ENCODE data around the gene GLT8D2.
A peak's percentile ranks its signal among the peaks of the same experiment; 100 is the strongest.

GLT8D2 gene

GRCh38 chr12:104000807-104001434, 49.1 kb downstream of the GLT8D2 start:
- no peak for DNase-seq (ENCODE audit: low read depth in 2 of 2)

GRCh38 chr12:103998976-103999375, 51.0 kb downstream of the GLT8D2 start:
- no peak for DNase-seq (ENCODE audit: low read depth in 2 of 2)

- no peak for DNase-seq (ENCODE audit: low read depth in 2 of 2)
Observed at GRCh38 chr12:103997286-103997900, 52.6 kb downstream of the GLT8D2 start.

- DNase-seq (ENCODE audit: low read depth in 2 of 2): no peak
Observed at GRCh38 chr12:103996595-103996994, 53.4 kb downstream of the GLT8D2 start.

- no peak for DNase-seq (ENCODE audit: low read depth in 2 of 2)
Observed at GRCh38 chr12:103994235-103994634, 55.8 kb downstream of the GLT8D2 start.

- no peak for DNase-seq (ENCODE audit: low read depth in 2 of 2)
Observed at GRCh38 chr12:103986829-103987228, 63.2 kb downstream of the GLT8D2 start.

GRCh38 chr12:103978384-103978982, 71.5 kb downstream of the GLT8D2 start:
- no peak for DNase-seq (ENCODE audit: low read depth in 2 of 2)

- no peak for DNase-seq (ENCODE audit: low read depth in 2 of 2)
Observed at GRCh38 chr12:103975368-103975767, 74.6 kb downstream of the GLT8D2 start.

GRCh38 chr12:103973909-103974308, 76.1 kb downstream of the GLT8D2 start:
- DNase-seq (ENCODE audit: low read depth in 2 of 2): no peak

- no peak for DNase-seq (ENCODE audit: low read depth in 2 of 2)
Observed at GRCh38 chr12:103969391-103969790, 80.6 kb downstream of the GLT8D2 start.

- DNase-seq (ENCODE audit: low read depth in 2 of 2): no peak
Observed at GRCh38 chr12:103966736-103967135, 83.3 kb downstream of the GLT8D2 start.

- peak; percentile 91 to 95 for DNase-seq (ENCODE audit: low read depth in 2 of 2)
Observed at GRCh38 chr12:103965590-103966504, 84.1 kb downstream of the GLT8D2 start, which contains the start of gene TDG. TDG (plus strand) TSS chr12:103965872; CDS start chr12:103966038, 166 bp downstream.

- no peak for DNase-seq (ENCODE audit: low read depth in 2 of 2)
Observed at GRCh38 chr12:103965255-103965589, 84.8 kb downstream of the GLT8D2 start.

GRCh38 chr12:103964805-103965204, 85.2 kb downstream of the GLT8D2 start:
- no peak for DNase-seq (ENCODE audit: low read depth in 2 of 2)

- DNase-seq (ENCODE audit: low read depth in 2 of 2): no peak
Observed at GRCh38 chr12:103962493-103962892, 87.5 kb downstream of the GLT8D2 start.

GRCh38 chr12:103960616-103961227, 89.3 kb downstream of the GLT8D2 start:
- no peak for DNase-seq (ENCODE audit: low read depth in 2 of 2)

GRCh38 chr12:103958621-103959020, 91.4 kb downstream of the GLT8D2 start:
- no peak for DNase-seq (ENCODE audit: low read depth in 2 of 2)

GRCh38 chr12:103957865-103958388, 92.1 kb downstream of the GLT8D2 start:
- DNase-seq (ENCODE audit: low read depth in 2 of 2): no peak

GRCh38 chr12:103956509-103957027, 93.4 kb downstream of the GLT8D2 start:
- no peak for DNase-seq (ENCODE audit: low read depth in 2 of 2)

- DNase-seq (ENCODE audit: low read depth in 2 of 2): no peak
Observed at GRCh38 chr12:103955811-103956508, 94.0 kb downstream of the GLT8D2 start.

- DNase-seq (ENCODE audit: low read depth in 2 of 2): no peak
Observed at GRCh38 chr12:103952497-103952896, 97.5 kb downstream of the GLT8D2 start.

Data from stimulated activated CD8-positive, alpha-beta memory T cell treated with anti-CD3 and anti-CD28 coated beads, Interleukin-2, amount 100 ng/mL, for 1 hour (primary cell).